Measurements from ENCODE around the gene PCP4.

The PCP4 gene

GRCh38 chr21:39924577-39925308 is 57.5 kb downstream of the PCP4 start:
- DNase-seq = no peak

GRCh38 chr21:39927304-39927886 is 60.2 kb downstream of the PCP4 start:
- DNase-seq = no peak

GRCh38 chr21:39932335-39932734 is 65.1 kb downstream of the PCP4 start:
- no peak for DNase-seq

- no peak for DNase-seq
Measured at GRCh38 chr21:39934895-39935294, 67.7 kb downstream of the PCP4 start.

- no peak for DNase-seq
Measured at GRCh38 chr21:39935716-39936115, 68.5 kb downstream of the PCP4 start.

GRCh38 chr21:39938086-39938625 is 70.9 kb downstream of the PCP4 start:
- peak; percentile 55 for DNase-seq

- DNase-seq = no peak
Measured at GRCh38 chr21:39946199-39946598, 79.0 kb downstream of the PCP4 start.

- no peak for DNase-seq
Measured at GRCh38 chr21:39947031-39947430, 79.8 kb downstream of the PCP4 start.

- no peak for DNase-seq
Measured at GRCh38 chr21:39951183-39952101, 84.2 kb downstream of the PCP4 start.

- no peak for DNase-seq
Measured at GRCh38 chr21:39952265-39952664, 85.0 kb downstream of the PCP4 start.

GRCh38 chr21:39954570-39954969 is 87.3 kb downstream of the PCP4 start:
- no peak for DNase-seq

GRCh38 chr21:39955326-39955725 is 88.1 kb downstream of the PCP4 start:
- DNase-seq = no peak

GRCh38 chr21:39956586-39956985 is 89.3 kb downstream of the PCP4 start:
- no peak for DNase-seq

- no peak for DNase-seq
Measured at GRCh38 chr21:39958731-39959130, 91.5 kb downstream of the PCP4 start.

- DNase-seq = no peak
Measured at GRCh38 chr21:39961251-39961650, 94.0 kb downstream of the PCP4 start.

GRCh38 chr21:39965026-39965425 is 97.8 kb downstream of the PCP4 start:
- no peak for DNase-seq

- no peak for DNase-seq
Measured at GRCh38 chr21:39966786-39967185, 99.5 kb downstream of the PCP4 start.

GRCh38 chr21:39968010-39968409 is 100.8 kb downstream of the PCP4 start:
- DNase-seq = no peak

- DNase-seq = no peak
Measured at GRCh38 chr21:39969691-39970364, 102.6 kb downstream of the PCP4 start.

- no peak for DNase-seq
Measured at GRCh38 chr21:39971956-39972355, 104.7 kb downstream of the PCP4 start.

GRCh38 chr21:39972471-39972870 is 105.2 kb downstream of the PCP4 start:
- no peak for DNase-seq

GRCh38 chr21:39972976-39973770 is 105.9 kb downstream of the PCP4 start:
- no peak for DNase-seq
